Activated T-helper 2 cell treated with anti-CD3 and anti-CD28 coated beads, Interferon-gamma antibody, Interleukin-2, Interleukin-4, amounts not matched to agents 10 μg/mL and 5 μg/mL and 100 μg/mL, durations not matched to agents 14 hours and 24 hours and 36 hours (primary cell): Measurements from ENCODE around the gene ETF1. TPM values are rescaled to one million over a fixed set of nuclear protein-coding genes. Genes with fewer than 3 reads are reported as not detected.

Experiments used
- DNase-seq: peaks from one replicate; pipeline ENCODE4 v3.0.0; 2021; ENCODE audit warnings: low spot score
- H3K27ac Mint-ChIP-seq: one replicate; pipeline ENCODE4 v1.8.0; 2021; ENCODE audit warnings: mixed read lengths
- H3K27me3 Mint-ChIP-seq: one replicate; pipeline ENCODE4 v1.8.0; 2021; ENCODE audit warnings: low read depth, mixed read lengths
- H3K36me3 Mint-ChIP-seq: one replicate; pipeline ENCODE4 v1.8.0; 2021; ENCODE audit warnings: low read depth, mixed read lengths
- H3K4me1 Mint-ChIP-seq: one replicate; pipeline ENCODE4 v1.8.0; 2021; ENCODE audit warnings: low read depth, mixed read lengths
- H3K4me3 Mint-ChIP-seq: one replicate; pipeline ENCODE4 v1.8.0; 2021; ENCODE audit warnings: low read depth, mild to moderate bottlenecking, moderate library complexity, mixed read lengths
- H3K9me3 Mint-ChIP-seq: one replicate; pipeline ENCODE4 v1.8.0; 2021; ENCODE audit warnings: mixed read lengths
- intact Hi-C: fragments of 100-400 bp; cut with micrococcal nuclease; formaldehyde crosslinking; loops from one replicate; pipeline ENCODE4 v1.15.1; 2023
- total RNA-seq: library from RNA; stranded (reverse); gene quantifications from 2 replicates; pipeline ENCODE4 v1.2.3, GENCODE V29; 2022

ETF1 gene
- total RNA-seq, 1 donor from 2014 or later: 170 TPM

GRCh38 chr5:138554143-138554542 lies 11.1 kb upstream of the ETF1 start:
- H3K4me3 Mint-ChIP-seq: no peak overlapping the region
- intact Hi-C loops: no loop called here
- peaks cover 7% of the 10 kb centered on the region for H3K4me1 Mint-ChIP-seq
- peaks cover 73% of the 10 kb centered on the region for H3K36me3 Mint-ChIP-seq
- H3K27ac Mint-ChIP-seq: no peak overlapping the region
- no peaks in the 10 kb centered on the region for H3K27me3 Mint-ChIP-seq
- DNase-seq: no peak
- no peaks in the 10 kb centered on the region for H3K9me3 Mint-ChIP-seq

GRCh38 chr5:138553437-138554095 lies 10.5 kb upstream of the ETF1 start:
- no peak for DNase-seq
- H3K9me3 Mint-ChIP-seq: no peaks in the 10 kb centered on the region
- H3K36me3 Mint-ChIP-seq: peaks cover 67% of the 10 kb centered on the region
- peak overlapping the region; percentile 24 for H3K27ac Mint-ChIP-seq
- H3K4me1 Mint-ChIP-seq: peaks cover 10% of the 10 kb centered on the region
- intact Hi-C loops: no loop called here
- no peak overlapping the region for H3K4me3 Mint-ChIP-seq
- no peaks in the 10 kb centered on the region for H3K27me3 Mint-ChIP-seq

DNA sequence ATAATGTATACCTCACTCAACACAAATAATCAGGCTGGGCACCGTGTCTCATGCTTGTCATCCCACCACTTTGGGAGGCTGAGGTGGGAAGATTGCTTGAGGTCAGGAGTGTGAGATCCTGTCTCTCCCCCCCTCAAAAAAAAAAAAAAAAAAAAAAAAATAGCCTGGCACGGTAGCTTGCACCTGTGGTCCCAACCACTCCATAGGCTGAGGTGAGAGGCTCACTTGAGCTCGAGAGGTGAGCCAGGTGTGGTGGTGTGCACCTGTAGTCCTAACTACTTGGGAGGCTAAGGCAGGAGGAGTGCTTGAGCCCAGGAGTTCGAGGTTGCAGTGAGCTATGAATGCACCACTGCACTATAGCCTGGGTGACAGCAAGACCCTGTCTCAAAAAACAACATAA lies 9.6 kb upstream of the ETF1 start:
- H3K4me3 Mint-ChIP-seq: no peak overlapping the region
- peaks cover 60% of the 10 kb centered on the region for H3K36me3 Mint-ChIP-seq
- DNase-seq: no peak
- H3K4me1 Mint-ChIP-seq: peaks cover 19% of the 10 kb centered on the region
- no peaks in the 10 kb centered on the region for H3K27me3 Mint-ChIP-seq
- H3K27ac Mint-ChIP-seq: no peak overlapping the region
- intact Hi-C loops: no loop called here
- no peaks in the 10 kb centered on the region for H3K9me3 Mint-ChIP-seq

DNA sequence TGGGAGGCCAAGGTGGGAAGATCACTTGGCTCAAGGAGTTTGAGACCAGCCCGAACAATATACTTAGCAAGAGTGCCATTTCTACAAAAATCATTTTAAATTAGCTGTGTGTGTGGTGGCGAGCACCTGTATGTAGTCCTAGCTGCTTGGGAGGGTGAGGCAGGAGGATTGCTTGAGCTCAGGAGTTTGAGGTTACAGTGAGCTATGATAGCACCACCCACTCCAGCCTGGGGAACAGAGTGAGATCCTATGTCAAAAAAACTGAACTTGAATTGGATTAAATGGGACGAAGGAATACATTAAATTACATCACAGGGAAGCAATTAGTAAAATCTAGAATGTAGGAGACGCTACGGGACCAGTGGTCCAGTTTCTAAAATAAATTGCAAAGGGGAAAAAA lies 6.4 kb upstream of the ETF1 start:
- Mint-ChIP-seq H3K9me3 (no peaks in the 10 kb centered on the region), H3K4me3 (no peak overlapping the region), H3K27me3 (no peaks in the 10 kb centered on the region), H3K4me1 (peaks cover 35% of the 10 kb centered on the region), H3K27ac (no peak overlapping the region), H3K36me3 (peaks cover 43% of the 10 kb centered on the region)
- intact Hi-C loops: loop anchor here (10.0 kb wide), 1 partner anchor 745 kb away; the partner anchor contains the start of gene MATR3
- no peak for DNase-seq

DNA sequence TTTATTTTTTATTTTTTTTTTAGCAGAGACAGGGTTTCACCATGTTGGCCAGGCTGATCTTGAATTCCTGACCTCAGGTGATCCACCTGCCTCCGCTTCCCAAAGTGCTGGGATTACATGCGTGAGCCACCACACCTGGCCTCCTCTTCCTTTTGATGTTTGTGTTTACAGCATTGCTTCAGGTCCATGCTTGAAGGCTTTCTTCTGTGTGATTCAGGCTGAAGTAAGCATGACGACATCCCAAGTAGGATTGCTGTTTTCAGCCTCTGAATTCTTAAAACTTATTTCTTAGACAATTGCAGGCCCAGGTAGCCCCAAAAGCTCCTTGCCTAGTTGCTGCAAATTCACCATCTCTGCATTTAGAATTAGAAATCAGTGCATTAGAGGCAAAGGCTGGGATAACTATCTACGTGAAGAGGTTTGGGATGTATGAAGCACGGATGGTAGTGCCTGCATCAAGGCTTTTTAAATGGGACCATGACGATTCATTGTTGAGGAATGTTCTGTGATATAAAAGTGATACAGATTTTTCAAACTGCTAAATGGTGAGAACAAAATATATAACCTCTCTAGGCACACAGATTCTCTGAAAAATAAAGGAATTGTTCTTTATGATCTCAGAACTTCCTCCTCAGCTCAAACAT lies 3.0 kb upstream of the ETF1 start:
- intact Hi-C loops: loop anchor here (10.0 kb wide), 1 partner anchor 749 kb away; the partner anchor contains the start of gene MATR3
- H3K27ac Mint-ChIP-seq: no peak overlapping the region
- H3K9me3 Mint-ChIP-seq: no peaks in the 10 kb centered on the region
- no peaks in the 10 kb centered on the region for H3K27me3 Mint-ChIP-seq
- peak overlapping the region; percentile 11 for H3K4me3 Mint-ChIP-seq
- peaks cover 40% of the 10 kb centered on the region for H3K36me3 Mint-ChIP-seq
- no peak for DNase-seq
- peaks cover 45% of the 10 kb centered on the region for H3K4me1 Mint-ChIP-seq

DNA sequence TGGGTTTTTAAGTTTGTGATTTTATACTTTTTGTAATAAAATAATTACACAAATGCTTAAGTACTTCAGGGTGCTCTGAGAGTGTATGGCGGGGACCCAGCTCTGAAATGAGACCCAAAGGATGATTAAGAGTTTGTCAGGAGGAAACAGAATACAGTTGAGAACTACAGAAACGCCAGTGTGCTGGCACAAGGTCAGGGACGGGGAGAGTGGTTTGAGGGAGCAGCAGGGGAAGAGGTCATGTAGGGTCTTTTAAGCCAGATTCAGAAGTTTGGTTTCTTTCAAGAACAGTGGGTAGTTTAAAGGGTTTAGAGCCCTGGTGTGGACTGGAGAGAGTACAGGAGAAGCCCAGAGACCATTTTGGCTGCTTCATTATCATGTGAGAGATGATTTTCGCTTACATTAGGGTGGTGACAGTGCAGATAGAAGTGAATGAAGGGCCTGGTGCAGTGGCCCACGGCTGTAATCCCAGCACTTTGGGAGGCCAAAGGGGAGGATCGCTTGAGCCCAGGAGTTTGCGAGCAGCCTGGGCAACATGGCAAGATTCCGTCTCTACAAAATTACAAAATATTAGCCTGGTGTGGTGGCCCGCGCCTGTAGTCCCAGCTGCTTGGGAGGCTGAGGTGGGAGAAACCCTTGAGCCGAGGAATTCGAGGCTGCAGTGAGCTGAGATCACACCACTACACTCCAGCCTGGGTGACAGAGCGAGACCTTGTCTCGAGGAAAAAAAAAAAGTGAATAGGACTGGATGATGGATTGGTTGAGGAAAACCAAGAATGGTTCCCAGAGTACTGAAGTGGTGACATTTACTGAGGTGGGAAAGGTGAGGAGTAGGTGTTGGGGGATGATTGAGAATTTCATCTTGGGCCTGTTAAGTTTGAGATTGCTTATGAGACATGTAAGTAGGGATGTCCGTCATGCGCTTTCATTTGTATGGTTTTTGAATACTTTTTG lies 1.4 kb upstream of the ETF1 start:
- peaks cover 54% of the 10 kb centered on the region for H3K36me3 Mint-ChIP-seq
- intact Hi-C loops: loop anchor here (5.0 to 10.0 kb wide), 2 partner anchors 192 to 750 kb away; partner anchors contain the start of genes KDM3B and MATR3
- H3K4me3 Mint-ChIP-seq: peak overlapping the region; percentile 100

GRCh38 chr5:138543730-138544104 lies 681 bp upstream of the ETF1 start:
- Mint-ChIP-seq H3K36me3 (peaks cover 60% of the 10 kb centered on the region), H3K27me3 (no peaks in the 10 kb centered on the region), H3K27ac (peak overlapping the region; percentile 100), H3K9me3 (no peaks in the 10 kb centered on the region), H3K4me3 (peak overlapping the region; percentile 100), H3K4me1 (peaks cover 61% of the 10 kb centered on the region)
- intact Hi-C loops: loop anchor here (1.0 to 10.0 kb wide), 7 partner anchors 32 to 751 kb away; partner anchors contain the start of genes BRD8, EGR1, HSPA9 and KDM3B
- no peak for DNase-seq

More for the DNA sequence above, 1.4 kb upstream of the ETF1 start:
- Mint-ChIP-seq H3K27ac (peak overlapping the region; percentile 100), H3K27me3 (no peaks in the 10 kb centered on the region), H3K4me1 (peaks cover 57% of the 10 kb centered on the region), H3K9me3 (no peaks in the 10 kb centered on the region)
- DNase-seq: no peak

GRCh38 chr5:138542180-138542955 lies 668 bp downstream of the ETF1 start:
- H3K27ac Mint-ChIP-seq: peak overlapping the region; percentile 100
- H3K4me1 Mint-ChIP-seq: peaks cover 52% of the 10 kb centered on the region
- intact Hi-C loops: loop anchor here (2.0 to 10.0 kb wide), 4 partner anchors 50 to 752 kb away; partner anchors contain the start of genes BRD8, KDM3B, KIF20A and MATR3
- H3K36me3 Mint-ChIP-seq: peaks cover 63% of the 10 kb centered on the region
- no peak for DNase-seq
- peak overlapping the region; percentile 100 for H3K4me3 Mint-ChIP-seq
- no peaks in the 10 kb centered on the region for H3K27me3 Mint-ChIP-seq
- no peaks in the 10 kb centered on the region for H3K9me3 Mint-ChIP-seq

DNA sequence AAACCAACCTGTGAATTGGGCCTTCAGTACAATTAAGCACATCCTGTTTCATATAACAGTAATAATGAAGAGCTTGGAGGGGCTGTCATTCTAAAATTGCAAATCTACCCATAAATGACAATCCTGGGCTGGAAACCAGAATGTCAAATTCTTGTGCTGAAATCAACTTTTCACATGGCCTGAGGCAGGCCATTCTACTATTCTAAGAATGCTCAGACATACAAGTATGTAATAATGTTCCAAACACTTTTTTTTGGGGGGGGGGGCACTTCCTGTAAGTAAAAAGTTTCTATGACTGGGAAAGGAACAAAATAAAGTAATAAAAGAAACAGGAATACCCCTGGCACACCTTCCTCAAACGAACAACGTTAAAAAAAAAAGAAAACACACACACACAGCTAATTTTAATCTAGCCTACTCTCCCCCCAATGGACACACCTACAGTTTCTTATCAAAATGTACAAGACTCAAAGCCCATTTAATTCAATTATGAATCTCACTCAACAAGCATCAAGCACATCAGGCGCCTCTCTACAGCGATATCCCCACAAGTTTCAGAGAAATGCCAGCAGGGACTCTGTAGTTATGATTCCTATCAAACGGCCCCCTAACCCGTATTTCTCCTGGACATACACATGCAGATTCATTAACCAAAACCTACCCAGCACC lies 1.4 kb downstream of the ETF1 start:
- intact Hi-C loops: loop anchor here (2.0 to 10.0 kb wide), 4 partner anchors 49 to 753 kb away; partner anchors contain the start of genes BRD8, KDM3B, KIF20A and MATR3
- H3K36me3 Mint-ChIP-seq: peaks cover 69% of the 10 kb centered on the region

DNA sequence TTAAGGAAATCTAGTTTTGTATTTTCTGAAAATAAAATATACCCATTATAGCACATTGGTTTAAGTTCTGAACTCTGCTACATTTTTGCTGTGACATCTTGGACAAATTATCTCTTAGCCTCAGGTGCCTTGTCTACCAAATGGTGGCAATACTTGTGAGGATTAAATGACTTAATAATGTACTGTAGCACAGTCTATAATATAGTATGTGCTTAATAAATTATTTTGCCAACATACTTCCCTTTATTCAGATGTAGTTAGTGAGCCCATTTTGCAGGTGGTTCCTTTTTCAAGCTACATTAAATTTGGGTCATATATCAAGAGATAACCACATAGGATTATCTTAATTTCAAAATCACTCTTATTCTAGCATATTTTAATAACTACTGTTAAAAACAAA lies 3.2 kb downstream of the ETF1 start:
- Mint-ChIP-seq H3K4me3 (no peak overlapping the region), H3K36me3 (peaks cover 77% of the 10 kb centered on the region)
- intact Hi-C loops: loop anchor here (5.0 to 10.0 kb wide), 2 partner anchors 187 to 755 kb away; partner anchors contain the start of genes KDM3B and MATR3

More for the DNA sequence above, 1.4 kb downstream of the ETF1 start:
- no peaks in the 10 kb centered on the region for H3K9me3 Mint-ChIP-seq
- no peak for DNase-seq
- H3K27ac Mint-ChIP-seq: peak overlapping the region; percentile 100
- no peaks in the 10 kb centered on the region for H3K27me3 Mint-ChIP-seq
- peaks cover 59% of the 10 kb centered on the region for H3K4me1 Mint-ChIP-seq
- peak overlapping the region; percentile 100 for H3K4me3 Mint-ChIP-seq

GRCh38 chr5:138538943-138539627 lies 4.0 kb downstream of the ETF1 start:
- Mint-ChIP-seq H3K9me3 (no peaks in the 10 kb centered on the region), H3K4me1 (peaks cover 49% of the 10 kb centered on the region), H3K4me3 (no peak overlapping the region), H3K27ac (no peak overlapping the region), H3K27me3 (no peaks in the 10 kb centered on the region), H3K36me3 (peaks cover 77% of the 10 kb centered on the region)
- no peak for DNase-seq
- intact Hi-C loops: no loop called here

More for the DNA sequence above, 3.2 kb downstream of the ETF1 start:
- DNase-seq: no peak
- Mint-ChIP-seq H3K27me3 (no peaks in the 10 kb centered on the region), H3K27ac (no peak overlapping the region), H3K4me1 (peaks cover 52% of the 10 kb centered on the region), H3K9me3 (no peaks in the 10 kb centered on the region)
